Duodenal mucosa (tissue), 2 donors: ENCODE measurements around the gene CHFR.
"Not testable (repeated sequence)": the region's sequence is repeated elsewhere in the genome, so short reads cannot be mapped to it uniquely, and the experiment has no call there.

Experiments used
- H3K27ac ChIP-seq: one replicate; pipeline ENCODE4 v1.7.0; 2013; ENCODE audit warnings: low read depth, low read length
- H3K27me3 ChIP-seq, 2 donors: one replicate each; pipeline ENCODE4 v1.7.0; 2013; ENCODE audit warnings: low read length in 2 of 2, control low read depth in 1 of 2; ENCODE audit not compliant: insufficient read depth in 2 of 2, control insufficient read depth in 1 of 2
- H3K36me3 ChIP-seq, 2 donors: one replicate each; pipeline ENCODE4 v1.7.0; 2013; ENCODE audit warnings: low read length in 2 of 2, control low read depth in 1 of 2; ENCODE audit not compliant: insufficient read depth in 2 of 2, control insufficient read depth in 1 of 2
- H3K4me1 ChIP-seq, 2 donors: one replicate each; pipeline ENCODE4 v1.7.0; 2013; ENCODE audit warnings: low read length in 2 of 2, control low read depth in 1 of 2; ENCODE audit not compliant: insufficient read depth in 2 of 2, control insufficient read depth in 1 of 2
- H3K4me3 ChIP-seq, 2 donors: one replicate each; pipeline ENCODE4 v1.7.0; 2013; ENCODE audit warnings: low read length in 2 of 2, low read depth in 1 of 2
- H3K9ac ChIP-seq, 2 donors: one replicate each; pipeline ENCODE4 v1.7.0; 2013; ENCODE audit warnings: low read length in 2 of 2, low read depth in 1 of 2
- H3K9me3 ChIP-seq, 2 donors: one replicate each; pipeline ENCODE4 v1.7.0; 2013; ENCODE audit warnings: low read length in 2 of 2, control low read depth in 1 of 2; ENCODE audit not compliant: control insufficient read depth in 1 of 2

CHFR gene

GRCh38 chr12:132798836-132799235, 88.6 kb downstream of the CHFR start:
- peaks cover 54 to 86% of the 10 kb centered on the region in 2 donors for H3K36me3 ChIP-seq
- no peaks in the 10 kb centered on the region for H3K4me1 ChIP-seq
- no peaks in the 10 kb centered on the region for H3K9me3 ChIP-seq
- H3K4me3 ChIP-seq: no peak overlapping the region
- H3K27me3 ChIP-seq: no peaks in the 10 kb centered on the region
- no peak overlapping the region for H3K9ac ChIP-seq
- H3K27ac ChIP-seq: no peak overlapping the region

GRCh38 chr12:132797820-132798570, 89.4 kb downstream of the CHFR start:
- H3K4me3 ChIP-seq: no peak overlapping the region
- no peaks in the 10 kb centered on the region for H3K9me3 ChIP-seq
- no peaks in the 10 kb centered on the region for H3K4me1 ChIP-seq
- no peak overlapping the region for H3K9ac ChIP-seq
- H3K36me3 ChIP-seq: peaks cover 50 to 81% of the 10 kb centered on the region in 2 donors
- no peaks in the 10 kb centered on the region for H3K27me3 ChIP-seq
- no peak overlapping the region for H3K27ac ChIP-seq

- no peaks in the 10 kb centered on the region for H3K9me3 ChIP-seq
- H3K9ac ChIP-seq: no peak overlapping the region
- peaks cover 45 to 79% of the 10 kb centered on the region in 2 donors for H3K36me3 ChIP-seq
- H3K27me3 ChIP-seq: no peaks in the 10 kb centered on the region
- H3K4me3 ChIP-seq: no peak overlapping the region
- no peaks in the 10 kb centered on the region for H3K4me1 ChIP-seq
- no peak overlapping the region for H3K27ac ChIP-seq
These were observed 91.6 kb downstream of the CHFR start for GRCh38 chr12:132795847-132796246.

GRCh38 chr12:132791940-132792339, 95.5 kb downstream of the CHFR start:
- H3K27ac ChIP-seq, H3K9ac ChIP-seq, H3K4me1 ChIP-seq, H3K27me3 ChIP-seq, H3K9me3 ChIP-seq, H3K4me3 ChIP-seq: not testable (repeated sequence)
- H3K36me3 ChIP-seq: peaks cover 39 to 65% of the 10 kb centered on the region in 2 donors

DNA sequence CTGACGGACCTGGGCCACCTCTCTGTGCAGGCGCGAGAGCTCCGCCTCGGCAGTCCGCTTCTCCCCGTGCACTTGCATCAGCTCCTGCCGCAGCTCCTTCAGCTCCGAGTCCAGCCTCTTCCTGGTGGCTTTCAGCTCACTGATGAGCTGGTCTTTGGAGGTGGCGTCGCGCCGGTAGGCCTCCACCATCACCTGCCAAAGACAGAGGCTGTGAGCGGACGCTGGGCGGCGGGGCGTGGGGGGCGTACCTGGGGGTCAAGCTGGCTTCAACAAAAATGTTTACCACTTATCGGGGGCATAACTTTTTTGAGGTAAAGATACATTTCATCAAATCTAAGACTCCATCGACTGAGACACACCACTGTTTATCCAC, 98.3 kb downstream of the CHFR start:
- Histone ChIP-seq H3K9me3 (no peaks in the 10 kb centered on the region), H3K36me3 (peaks cover 47 to 69% of the 10 kb centered on the region in 2 donors), H3K27ac (no peak overlapping the region), H3K9ac (no peak overlapping the region), H3K4me1 (no peaks in the 10 kb centered on the region), H3K27me3 (no peaks in the 10 kb centered on the region), H3K4me3 (no peak overlapping the region)

DNA sequence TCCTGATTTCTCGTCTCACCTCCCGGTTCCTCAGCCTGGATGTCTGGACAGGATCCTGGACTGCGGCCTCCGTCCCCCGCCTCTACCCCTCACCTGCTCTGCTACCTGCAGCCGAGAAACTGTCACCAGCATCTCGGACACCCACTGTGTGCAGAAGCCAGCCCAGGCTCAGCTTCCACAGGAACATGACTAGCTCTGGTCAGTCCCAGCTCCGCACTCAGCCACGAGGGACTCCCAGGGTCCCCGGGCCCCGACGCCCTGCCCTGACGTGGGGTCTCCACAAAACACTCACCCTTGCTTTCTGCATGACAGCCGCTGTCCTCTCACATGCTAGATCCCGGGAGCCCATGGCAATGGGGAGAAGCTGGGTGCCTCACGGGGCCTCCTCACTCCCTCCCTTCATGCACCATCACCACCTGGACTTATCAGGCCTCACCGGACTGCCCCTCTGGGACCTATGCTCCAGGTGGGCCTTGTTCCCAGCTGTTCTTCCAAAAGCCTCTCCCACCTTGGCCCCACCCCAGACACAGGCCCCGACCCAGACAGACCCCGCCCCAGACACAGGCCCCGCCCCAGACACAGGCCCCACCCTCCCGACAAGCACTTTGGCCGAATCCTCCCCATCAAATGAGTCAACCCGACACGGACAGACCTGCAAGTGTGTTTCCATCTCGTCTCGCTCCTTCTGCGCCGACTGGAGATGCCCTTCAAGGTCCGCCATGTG, 98.9 kb downstream of the CHFR start:
- Histone ChIP-seq H3K27me3 (no peaks in the 10 kb centered on the region), H3K9me3 (no peaks in the 10 kb centered on the region), H3K4me1 (no peaks in the 10 kb centered on the region), H3K4me3 (no peak overlapping the region), H3K27ac (no peak overlapping the region), H3K36me3 (peaks cover 46 to 69% of the 10 kb centered on the region in 2 donors), H3K9ac (no peak overlapping the region)

DNA sequence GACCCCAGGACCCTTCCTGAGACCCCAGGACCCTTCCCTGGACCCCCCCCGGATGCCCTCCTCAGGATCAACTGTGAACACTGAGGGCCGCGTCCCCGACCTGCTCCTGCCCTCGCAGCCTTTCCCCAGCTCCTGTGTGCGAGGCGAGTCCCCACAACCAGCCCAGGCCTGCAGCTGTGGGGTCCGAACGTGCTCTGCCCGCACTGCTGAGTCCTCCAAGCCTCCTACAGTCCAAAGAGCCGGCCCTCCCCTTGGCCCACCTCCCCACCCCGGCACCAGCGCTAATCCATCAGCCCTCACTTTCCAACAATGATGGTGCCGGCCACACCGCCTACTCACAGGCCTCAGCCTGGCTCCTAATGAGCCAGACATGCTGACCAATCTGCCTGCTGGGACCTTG, 99.5 kb downstream of the CHFR start:
- Histone ChIP-seq H3K4me3 (no peak overlapping the region), H3K27me3 (no peaks in the 10 kb centered on the region), H3K9me3 (no peaks in the 10 kb centered on the region), H3K27ac (no peak overlapping the region), H3K36me3 (peaks cover 46 to 73% of the 10 kb centered on the region in 2 donors), H3K4me1 (no peaks in the 10 kb centered on the region), H3K9ac (no peak overlapping the region)

- no peak overlapping the region for H3K27ac ChIP-seq
- H3K27me3 ChIP-seq: no peaks in the 10 kb centered on the region
- peaks cover 44 to 80% of the 10 kb centered on the region in 2 donors for H3K36me3 ChIP-seq
- H3K9ac ChIP-seq: no peak overlapping the region
- no peaks in the 10 kb centered on the region for H3K9me3 ChIP-seq
- no peaks in the 10 kb centered on the region for H3K4me1 ChIP-seq
- no peak overlapping the region for H3K4me3 ChIP-seq
These were observed 101.2 kb downstream of the CHFR start for GRCh38 chr12:132786192-132786591.

DNA sequence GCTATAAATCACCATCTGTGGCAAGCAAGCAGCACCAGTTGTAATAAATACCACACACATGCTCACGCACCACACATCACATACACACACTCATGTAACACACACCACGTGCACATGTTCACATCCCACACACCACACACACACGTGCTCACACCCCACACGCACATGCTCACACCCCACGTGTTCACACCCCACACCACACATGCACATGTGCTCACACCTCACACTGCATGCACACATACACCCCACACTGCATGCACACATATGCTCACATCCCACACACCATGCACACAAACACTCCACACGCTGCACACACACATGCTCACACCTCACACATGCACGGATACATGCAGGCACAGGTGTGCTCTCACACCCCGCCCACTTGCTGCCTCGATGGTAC, 102.8 kb downstream of the CHFR start:
- Histone ChIP-seq H3K27ac (no peak overlapping the region), H3K4me3 (no peak overlapping the region), H3K27me3 (no peaks in the 10 kb centered on the region), H3K36me3 (peaks cover 56 to 86% of the 10 kb centered on the region in 2 donors), H3K9ac (no peak overlapping the region), H3K9me3 (no peaks in the 10 kb centered on the region), H3K4me1 (no peaks in the 10 kb centered on the region)

- no peaks in the 10 kb centered on the region for H3K4me1 ChIP-seq
- peaks cover 58 to 83% of the 10 kb centered on the region in 2 donors for H3K36me3 ChIP-seq
- H3K9me3 ChIP-seq: no peaks in the 10 kb centered on the region
- no peak overlapping the region for H3K27ac ChIP-seq
- no peak overlapping the region for H3K4me3 ChIP-seq
- no peak overlapping the region for H3K9ac ChIP-seq
- H3K27me3 ChIP-seq: no peaks in the 10 kb centered on the region
These were observed 103.4 kb downstream of the CHFR start for GRCh38 chr12:132783917-132784531.
